ENCODE data around the gene ATOH8. TPM values are rescaled to one million over a fixed set of nuclear protein-coding genes. Genes with fewer than 3 reads are reported as not detected.
A peak's percentile ranks its signal among the peaks of the same experiment; 100 is the strongest.

The ATOH8 gene
- total RNA-seq, 3 donors from 2014 or later = 1.9 to 8.7 (median 2.8) TPM

- DNase-seq = peak in 1 of 3 donors; percentile 15
- Histone ChIP-seq H3K4me3 (no peak overlapping the region), H3K36me3 (ENCODE audit: low read depth) (no peaks in the 10 kb centered on the region), H3K9me3 (no peaks in the 10 kb centered on the region), H3K4me1 (ENCODE audit: low read depth) (peaks cover 12% of the 10 kb centered on the region)
- intact Hi-C loops (cut with DNase I, micrococcal nuclease) = no loop called here
- TF ChIP-seq CTCF (IDR thresholded peaks at IDR 0.05) = no peak
- no peak for ATAC-seq
Measured at GRCh38 chr2:85776672-85777071, 22.9 kb downstream of the ATOH8 start.

DNA sequence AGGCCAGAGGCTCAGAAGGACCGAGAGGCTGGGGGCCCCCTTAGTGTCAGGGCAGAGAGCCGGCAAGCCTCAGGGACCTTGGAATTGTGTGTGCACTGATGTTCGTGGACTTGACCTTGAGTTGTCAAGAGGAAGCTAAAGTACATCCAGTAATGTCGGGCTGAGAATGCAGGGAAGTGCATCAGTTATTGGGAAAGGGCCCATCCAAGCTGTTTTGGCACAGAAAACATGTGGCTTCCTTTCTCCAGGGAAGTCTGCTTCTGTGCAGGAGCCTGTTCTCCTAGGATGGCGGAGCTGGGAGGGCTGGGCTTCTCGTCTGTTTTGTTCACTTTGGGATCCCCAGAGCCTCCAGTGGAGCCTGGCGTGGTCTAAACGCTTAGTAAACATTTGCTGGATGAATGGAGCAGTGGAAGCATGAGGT, 23.7 kb downstream of the ATOH8 start:
- no peaks in the 10 kb centered on the region for H3K9me3 ChIP-seq
- peaks cover 5% of the 10 kb centered on the region for H3K4me1 ChIP-seq (ENCODE audit: low read depth)
- ATAC-seq = no peak
- intact Hi-C loops (cut with DNase I, micrococcal nuclease) = no loop called here
- H3K36me3 ChIP-seq (ENCODE audit: low read depth) = no peaks in the 10 kb centered on the region
- peak in 1 of 3 donors; percentile 14 for DNase-seq
- no peak overlapping the region for H3K4me3 ChIP-seq
- no peak for TF ChIP-seq CTCF (IDR thresholded peaks at IDR 0.05)

- no peak for TF ChIP-seq CTCF (IDR thresholded peaks at IDR 0.05)
- Histone ChIP-seq H3K36me3 (ENCODE audit: low read depth) (no peaks in the 10 kb centered on the region), H3K4me3 (no peak overlapping the region), H3K4me1 (ENCODE audit: low read depth) (no peaks in the 10 kb centered on the region), H3K9me3 (no peaks in the 10 kb centered on the region)
- intact Hi-C loops (cut with DNase I, micrococcal nuclease) = no loop called here
- DNase-seq (peak in 1 of 3 donors; percentile 19), ATAC-seq (no peak)
Measured at GRCh38 chr2:85778646-85779379, 25.0 kb downstream of the ATOH8 start.

DNA sequence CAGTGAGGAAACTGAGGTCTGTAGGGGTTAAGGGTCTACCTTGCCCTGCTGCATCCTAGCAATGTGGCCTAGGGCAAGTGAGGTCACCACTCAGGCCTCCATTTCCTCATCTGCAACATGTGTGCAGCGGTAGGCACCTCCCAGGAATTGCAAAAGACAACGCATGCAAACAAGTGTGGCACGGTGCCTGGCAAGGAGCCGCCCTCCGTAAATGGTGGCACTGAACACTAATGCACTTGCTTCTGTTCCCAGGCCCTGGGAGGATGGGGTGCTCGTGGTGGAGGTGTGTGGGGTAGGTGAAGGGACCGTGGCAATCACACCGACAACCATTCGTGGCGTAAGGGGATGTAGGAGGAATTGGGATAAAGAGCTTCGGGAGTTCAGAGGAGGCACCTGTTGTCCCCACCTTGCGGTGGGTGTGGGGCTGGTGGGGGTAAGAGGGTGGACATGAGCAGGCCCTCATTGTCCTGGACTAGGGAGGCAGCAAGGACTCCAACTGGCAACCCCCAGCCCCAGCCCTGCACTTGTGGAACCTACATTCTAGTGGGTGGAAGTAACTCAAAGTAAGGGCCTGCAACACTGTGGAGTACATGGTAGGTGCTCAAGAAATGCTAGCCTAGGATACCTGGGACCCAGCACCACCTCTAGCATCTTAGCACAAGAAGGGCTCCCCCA, 26.0 kb downstream of the ATOH8 start:
- no peak for TF ChIP-seq CTCF (IDR thresholded peaks at IDR 0.05)
- peak; percentile 74 for ATAC-seq
- intact Hi-C loops (cut with DNase I, micrococcal nuclease) = no loop called here

GRCh38 chr2:85780316-85781012, 26.7 kb downstream of the ATOH8 start:
- intact Hi-C loops (cut with DNase I, micrococcal nuclease) = no loop called here
- no peaks in the 10 kb centered on the region for H3K36me3 ChIP-seq (ENCODE audit: low read depth)
- H3K9me3 ChIP-seq = no peaks in the 10 kb centered on the region
- no peaks in the 10 kb centered on the region for H3K4me1 ChIP-seq (ENCODE audit: low read depth)
- no peak for ATAC-seq
- DNase-seq = peak in 1 of 3 donors; percentile 21
- H3K4me3 ChIP-seq = no peak overlapping the region
- TF ChIP-seq CTCF (IDR thresholded peaks at IDR 0.05) = no peak

More for the DNA sequence above, 26.0 kb downstream of the ATOH8 start:
- Histone ChIP-seq H3K4me1 (ENCODE audit: low read depth) (no peaks in the 10 kb centered on the region), H3K4me3 (no peak overlapping the region), H3K36me3 (ENCODE audit: low read depth) (no peaks in the 10 kb centered on the region), H3K9me3 (no peaks in the 10 kb centered on the region)
- peak in 1 of 3 donors; percentile 21 for DNase-seq
